GM12891 (cell line): ENCODE measurements around the gene KIAA1328.

Source experiments
- PAX5 ChIP-seq: IDR thresholded peaks from 2 replicates; pipeline ENCODE4 v1.6.1; 2011; ENCODE audit warnings: low read length, moderate library complexity, mild to moderate bottlenecking; ENCODE audit not compliant: insufficient read depth, severe bottlenecking
- POLR2A ChIP-seq: IDR thresholded peaks from 2 replicates; pipeline ENCODE4 v1.6.1; 2011; ENCODE audit warnings: low read depth, low read length, control low read depth
- POLR2AphosphoS5 ChIP-seq: IDR thresholded peaks from 2 replicates; pipeline ENCODE4 v1.6.1; 2011; ENCODE audit warnings: low read depth, low read length, control low read depth
- POU2F2 ChIP-seq: IDR thresholded peaks from 2 replicates; pipeline ENCODE4 v1.6.1; 2011; ENCODE audit warnings: low read depth, mild to moderate bottlenecking, control low read depth, low read length, moderate library complexity
- SPI1 ChIP-seq: IDR thresholded peaks from 2 replicates; pipeline ENCODE4 v1.6.1; 2011; ENCODE audit warnings: low read depth, low read length, control low read depth
- TAF1 ChIP-seq: IDR thresholded peaks from 2 replicates; pipeline ENCODE4 v1.6.1; 2011; ENCODE audit warnings: low read depth, low read length, control low read depth

GRCh38 chr18:36856815-36857214 is 27.9 kb downstream of the KIAA1328 start:
- no peak for TF ChIP-seq POLR2AphosphoS5
- no peak for TF ChIP-seq POLR2A
- TF ChIP-seq TAF1, result no peak
- no peak for TF ChIP-seq POU2F2
- no peak for TF ChIP-seq SPI1
- TF ChIP-seq PAX5, result no peak
